ENCODE data around the gene SIGLEC8.
A peak's percentile ranks its signal among the peaks of the same experiment; 100 is the strongest.
"Not testable (repeated sequence)": the region's sequence is repeated elsewhere in the genome, so short reads cannot be mapped to it uniquely, and the experiment has no call there.

Gene SIGLEC8

DNA sequence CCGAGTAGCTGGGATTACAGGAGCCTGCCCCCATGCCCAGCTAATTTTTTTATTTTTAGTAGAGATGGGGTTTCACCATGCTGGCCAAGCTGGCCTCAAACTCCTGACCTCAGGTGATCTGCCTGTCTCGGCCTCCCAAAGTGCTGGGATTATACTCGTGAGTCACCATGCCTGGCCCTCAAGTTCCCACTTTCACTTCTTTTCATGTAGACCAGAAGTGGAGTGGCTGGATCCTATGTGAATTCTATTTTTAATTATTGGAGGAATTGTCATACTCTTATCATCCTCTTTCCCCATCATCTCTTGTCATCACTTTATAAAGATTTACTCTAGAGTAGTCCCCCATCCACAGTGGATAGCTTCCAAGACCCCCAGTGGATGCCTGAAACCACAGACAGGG, 28.0 kb downstream of the SIGLEC8 start:
- FAIRE-seq, result no peak

GRCh38 chr19:51427201-51427600, 31.1 kb downstream of the SIGLEC8 start:
- FAIRE-seq, result no peak
- TF ChIP-seq, protein P1, sequence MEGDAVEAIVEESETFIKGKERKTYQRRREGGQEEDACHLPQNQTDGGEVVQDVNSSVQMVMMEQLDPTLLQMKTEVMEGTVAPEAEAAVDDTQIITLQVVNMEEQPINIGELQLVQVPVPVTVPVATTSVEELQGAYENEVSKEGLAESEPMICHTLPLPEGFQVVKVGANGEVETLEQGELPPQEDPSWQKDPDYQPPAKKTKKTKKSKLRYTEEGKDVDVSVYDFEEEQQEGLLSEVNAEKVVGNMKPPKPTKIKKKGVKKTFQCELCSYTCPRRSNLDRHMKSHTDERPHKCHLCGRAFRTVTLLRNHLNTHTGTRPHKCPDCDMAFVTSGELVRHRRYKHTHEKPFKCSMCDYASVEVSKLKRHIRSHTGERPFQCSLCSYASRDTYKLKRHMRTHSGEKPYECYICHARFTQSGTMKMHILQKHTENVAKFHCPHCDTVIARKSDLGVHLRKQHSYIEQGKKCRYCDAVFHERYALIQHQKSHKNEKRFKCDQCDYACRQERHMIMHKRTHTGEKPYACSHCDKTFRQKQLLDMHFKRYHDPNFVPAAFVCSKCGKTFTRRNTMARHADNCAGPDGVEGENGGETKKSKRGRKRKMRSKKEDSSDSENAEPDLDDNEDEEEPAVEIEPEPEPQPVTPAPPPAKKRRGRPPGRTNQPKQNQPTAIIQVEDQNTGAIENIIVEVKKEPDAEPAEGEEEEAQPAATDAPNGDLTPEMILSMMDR (IDR thresholded peaks at IDR 0.05; ENCODE audit: insufficient read depth, missing control alignments), result no peak
- no peak for DNase-seq (ENCODE audit: insufficient read length, low spot score)

More for the DNA sequence above, 28.0 kb downstream of the SIGLEC8 start:
- TF ChIP-seq, protein P1 (IDR thresholded peaks at IDR 0.05; ENCODE audit: insufficient read depth, missing control alignments), result no peak
- DNase-seq (ENCODE audit: insufficient read length, low spot score), result no peak

GRCh38 chr19:51422053-51422448, 36.2 kb downstream of the SIGLEC8 start:
- TF ChIP-seq, protein P1 (IDR thresholded peaks at IDR 0.05; ENCODE audit: insufficient read depth, missing control alignments), result peak; percentile 74
- DNase-seq (ENCODE audit: insufficient read length, low spot score) (peak; percentile 55), FAIRE-seq (no peak)

GRCh38 chr19:51421229-51422052, 36.8 kb downstream of the SIGLEC8 start:
- DNase-seq (ENCODE audit: insufficient read length, low spot score) (no peak), FAIRE-seq (no peak)
- TF ChIP-seq, protein P1 (IDR thresholded peaks at IDR 0.05; ENCODE audit: insufficient read depth, missing control alignments), result no peak

GRCh38 chr19:51420511-51420910, 37.7 kb downstream of the SIGLEC8 start:
- DNase-seq (ENCODE audit: insufficient read length, low spot score); FAIRE-seq: not testable (repeated sequence)

DNA sequence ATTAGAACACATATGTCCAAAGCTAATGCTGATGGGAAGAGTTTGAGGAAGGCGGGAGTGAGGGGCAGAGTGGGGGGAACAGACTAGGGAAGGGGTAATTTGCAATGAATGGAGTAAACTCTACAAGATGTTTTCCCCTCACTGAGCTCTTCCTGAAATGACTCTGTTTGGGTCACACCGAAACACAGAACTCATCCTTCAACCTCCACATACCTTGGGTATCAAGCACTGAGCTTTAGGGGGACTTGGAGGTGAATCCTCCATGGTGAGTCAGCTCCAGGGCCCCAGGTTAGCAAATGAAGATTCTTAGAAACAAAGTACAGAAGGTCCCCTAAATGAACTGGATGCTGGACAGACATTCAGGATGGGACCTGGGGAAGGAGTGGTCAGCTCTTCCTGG, 39.5 kb downstream of the SIGLEC8 start:
- TF ChIP-seq, protein P1 (IDR thresholded peaks at IDR 0.05; ENCODE audit: insufficient read depth, missing control alignments), result no peak
- FAIRE-seq, result no peak
- no peak for DNase-seq (ENCODE audit: insufficient read length, low spot score)

DNA sequence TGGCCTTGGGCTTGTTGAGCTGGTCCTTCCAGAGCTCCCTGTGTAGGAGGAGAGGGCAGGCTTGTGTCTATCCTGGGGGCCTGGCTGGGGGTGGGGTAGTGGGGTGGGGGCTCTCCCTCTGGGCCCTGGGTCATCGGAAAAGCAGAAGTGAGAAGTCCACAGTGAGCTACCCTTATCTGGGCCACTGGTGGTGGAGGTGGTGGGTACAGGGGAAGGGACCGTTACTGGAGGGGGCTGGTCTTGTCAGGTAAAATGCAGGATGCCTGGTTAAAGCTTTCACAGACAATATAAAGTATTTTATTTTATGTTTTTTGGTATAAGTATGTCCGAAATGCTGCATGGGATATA, 40.5 kb downstream of the SIGLEC8 start:
- FAIRE-seq, result no peak
- DNase-seq (ENCODE audit: insufficient read length, low spot score), result no peak
- TF ChIP-seq, protein P1 (IDR thresholded peaks at IDR 0.05; ENCODE audit: insufficient read depth, missing control alignments), result no peak

Data from D721Med (cell line).